BJ (cell line): Measurements from ENCODE around the gene HM13. TPM values are rescaled to one million over a fixed set of nuclear protein-coding genes. Genes with fewer than 3 reads are reported as not detected.

ENCODE experiments used
- CTCF ChIA-PET: fragments of 350-600 bp; formaldehyde crosslinking; extraction: SDS; loops from one replicate; lab custom pipeline; 2021; ENCODE audit warnings: antibody characterized with exemption, inconsistent platforms; lab: Yijun Ruan, JAX
- POLR2A ChIA-PET: fragments of 300-600 bp; sonication (Branson Sonifier 250); formaldehyde crosslinking; extraction: SDS; loops from one replicate; lab custom pipeline; 2021; ENCODE audit warnings: antibody characterized with exemption; lab: Charles Lee
- DNase-seq: peaks from one replicate; pipeline ENCODE4 v3.0.0-alpha.2; 2011; ENCODE audit warnings: low read depth
- H3K27me3 ChIP-seq: 2 replicates; pipeline ENCODE4 v1.6.0; 2011; ENCODE audit warnings: low read length; ENCODE audit not compliant: control insufficient read depth, insufficient read depth
- H3K36me3 ChIP-seq: 2 replicates; pipeline ENCODE4 v1.5.1; 2011; ENCODE audit warnings: low read length; ENCODE audit not compliant: control insufficient read depth, insufficient read depth
- H3K4me3 ChIP-seq: 2 replicates; pipeline ENCODE4 v1.5.1; 2011; ENCODE audit warnings: low read depth, mild to moderate bottlenecking, control low read depth, low read length
- CTCF ChIP-seq: IDR thresholded peaks from 2 replicates; pipeline ENCODE4 v1.5.1; 2011; ENCODE audit warnings: low read depth, mild to moderate bottlenecking, control low read depth, inconsistent platforms, low read length, moderate library complexity; ENCODE audit not compliant: insufficient read depth
- polyA plus RNA-seq: library from polyadenylated mRNA; depleted of rRNA; stranded (reverse); fragments of >200 nt; gene quantifications from 2 replicates; pipeline ENCODE4 v1.2.3, GENCODE V29; 2011

Gene HM13
- polyA plus RNA-seq, 1 experiment = 324 TPM

- DNase-seq = no peak
- Histone ChIP-seq H3K36me3 (no peaks in the 10 kb centered on the region), H3K4me3 (no peak overlapping the region), H3K27me3 (no peaks in the 10 kb centered on the region)
- ChIA-PET POLR2A (no interaction called here), CTCF (interaction anchor here (1.9 kb wide), 1 partner anchor 31 kb away, joined by 8 read pairs; no protein-coding TSS in a partner anchor)
- TF ChIP-seq CTCF = no peak
Measured at GRCh38 chr20:31581391-31581790, 67.1 kb downstream of the HM13 start.

- POLR2A ChIA-PET = interaction anchor here (1.5 kb wide), 1 partner anchor 15 kb away, joined by 10 read pairs; no protein-coding TSS in a partner anchor
- DNase-seq = no peak
- TF ChIP-seq CTCF = no peak
- peak overlapping the region; percentile 44 for H3K4me3 ChIP-seq
- no peaks in the 10 kb centered on the region for H3K36me3 ChIP-seq
- CTCF ChIA-PET = interaction anchor here (0.6 to 2.2 kb wide), 14 partner anchors 8 to 127 kb away, joined by 3 to 9 read pairs (median 4); no protein-coding TSS in a partner anchor
- no peaks in the 10 kb centered on the region for H3K27me3 ChIP-seq
Measured at GRCh38 chr20:31587545-31588389, 73.5 kb downstream of the HM13 start.

GRCh38 chr20:31590717-31591225 lies 76.5 kb downstream of the HM13 start:
- no peak for TF ChIP-seq CTCF
- no peak for DNase-seq
- Histone ChIP-seq H3K27me3 (no peaks in the 10 kb centered on the region), H3K4me3 (no peak overlapping the region), H3K36me3 (no peaks in the 10 kb centered on the region)
- POLR2A ChIA-PET = no interaction called here
- CTCF ChIA-PET = interaction anchor here (1.1 to 4.2 kb wide), 6 partner anchors 15 to 32 kb away, joined by 3 to 27 read pairs (median 4); partner anchors contain the start of gene ID1

- POLR2A ChIA-PET = no interaction called here
- CTCF ChIA-PET = interaction anchor here (0.5 to 4.2 kb wide), 6 partner anchors 11 to 35 kb away, joined by 3 to 27 read pairs (median 3); no protein-coding TSS in a partner anchor
- DNase-seq = no peak
- H3K4me3 ChIP-seq = no peak overlapping the region
- H3K27me3 ChIP-seq = no peaks in the 10 kb centered on the region
- TF ChIP-seq CTCF = peak; percentile 22
- no peaks in the 10 kb centered on the region for H3K36me3 ChIP-seq
Measured at GRCh38 chr20:31593221-31594001, 79.2 kb downstream of the HM13 start.
